Hepatocyte (in vitro differentiated cells): ENCODE measurements around the gene FBXO33.

Source experiments
- EZH2 ChIP-seq: fragments of 200-600 bp; sonication (generic); IDR thresholded peaks from 2 replicates; pipeline ENCODE4 v1.6.1; 2016; ENCODE audit warnings: antibody characterized with exemption, mild to moderate bottlenecking, borderline replicate concordance
- EZH2phosphoT487 ChIP-seq: fragments of 200-600 bp; sonication (generic); IDR thresholded peaks from one replicate; pipeline ENCODE4 v1.6.1; 2018; ENCODE audit warnings: antibody characterized with exemption, mild to moderate bottlenecking, low read depth, moderate library complexity; ENCODE audit not compliant: unreplicated experiment, severe bottlenecking
- TF ChIP-seq, protein P1 (sequence below): fragments of 200-600 bp; sonication (generic); IDR thresholded peaks from 2 replicates; pipeline ENCODE4 v1.5.1; 2016; ENCODE audit warnings: antibody characterized with exemption, mild to moderate bottlenecking; ENCODE audit not compliant: poor library complexity

DNA sequence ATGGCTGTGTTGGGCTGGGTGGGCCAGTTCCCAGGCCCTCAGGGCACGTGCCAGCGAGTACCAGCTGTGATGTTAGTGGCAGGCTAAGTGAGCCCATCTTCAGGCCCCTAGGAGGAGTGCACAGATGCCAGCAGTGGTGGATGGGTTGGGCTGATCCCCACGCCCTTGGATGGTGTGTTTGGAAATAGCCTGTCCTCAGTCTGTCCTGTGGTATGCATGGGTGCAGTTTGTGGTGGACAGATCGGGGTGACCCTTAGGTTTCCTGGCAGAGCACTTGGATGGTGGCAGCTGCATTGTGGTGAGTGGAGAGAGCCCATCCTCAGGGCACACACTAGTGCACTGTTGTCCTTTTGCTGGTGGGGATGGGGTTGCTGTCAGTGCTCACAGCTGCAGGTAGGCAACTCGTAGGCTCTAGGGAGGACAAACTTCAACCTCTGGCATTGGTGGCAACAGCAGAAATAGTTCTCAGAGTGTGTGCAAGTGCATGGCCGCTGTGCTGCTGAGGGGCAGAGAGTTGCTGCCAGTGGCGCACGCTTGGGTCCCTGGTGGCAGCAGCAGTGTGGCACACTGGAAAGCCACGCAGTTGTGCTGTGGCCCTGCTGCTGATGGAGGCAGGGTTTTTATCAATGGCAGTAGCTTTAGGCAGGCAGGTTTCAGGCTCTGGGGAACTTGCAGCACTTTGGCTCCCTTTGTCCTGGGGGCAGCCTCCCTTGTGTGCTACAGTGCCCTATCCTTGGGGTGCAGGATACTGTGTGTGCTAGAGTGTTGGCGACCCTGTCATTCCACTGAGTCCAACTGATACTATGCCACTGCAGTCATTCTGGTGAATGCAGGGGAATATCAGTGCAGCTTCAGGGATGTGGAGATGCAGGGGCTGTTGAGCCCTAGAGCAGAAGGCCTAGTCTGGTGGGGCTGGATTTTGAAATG is 65.5 kb downstream of the FBXO33 start:
- no peak for TF ChIP-seq EZH2
- TF ChIP-seq, protein P1, sequence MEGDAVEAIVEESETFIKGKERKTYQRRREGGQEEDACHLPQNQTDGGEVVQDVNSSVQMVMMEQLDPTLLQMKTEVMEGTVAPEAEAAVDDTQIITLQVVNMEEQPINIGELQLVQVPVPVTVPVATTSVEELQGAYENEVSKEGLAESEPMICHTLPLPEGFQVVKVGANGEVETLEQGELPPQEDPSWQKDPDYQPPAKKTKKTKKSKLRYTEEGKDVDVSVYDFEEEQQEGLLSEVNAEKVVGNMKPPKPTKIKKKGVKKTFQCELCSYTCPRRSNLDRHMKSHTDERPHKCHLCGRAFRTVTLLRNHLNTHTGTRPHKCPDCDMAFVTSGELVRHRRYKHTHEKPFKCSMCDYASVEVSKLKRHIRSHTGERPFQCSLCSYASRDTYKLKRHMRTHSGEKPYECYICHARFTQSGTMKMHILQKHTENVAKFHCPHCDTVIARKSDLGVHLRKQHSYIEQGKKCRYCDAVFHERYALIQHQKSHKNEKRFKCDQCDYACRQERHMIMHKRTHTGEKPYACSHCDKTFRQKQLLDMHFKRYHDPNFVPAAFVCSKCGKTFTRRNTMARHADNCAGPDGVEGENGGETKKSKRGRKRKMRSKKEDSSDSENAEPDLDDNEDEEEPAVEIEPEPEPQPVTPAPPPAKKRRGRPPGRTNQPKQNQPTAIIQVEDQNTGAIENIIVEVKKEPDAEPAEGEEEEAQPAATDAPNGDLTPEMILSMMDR, result no peak
- no peak for TF ChIP-seq EZH2phosphoT487
